ENCODE measurements around the gene CENPP.

DNA sequence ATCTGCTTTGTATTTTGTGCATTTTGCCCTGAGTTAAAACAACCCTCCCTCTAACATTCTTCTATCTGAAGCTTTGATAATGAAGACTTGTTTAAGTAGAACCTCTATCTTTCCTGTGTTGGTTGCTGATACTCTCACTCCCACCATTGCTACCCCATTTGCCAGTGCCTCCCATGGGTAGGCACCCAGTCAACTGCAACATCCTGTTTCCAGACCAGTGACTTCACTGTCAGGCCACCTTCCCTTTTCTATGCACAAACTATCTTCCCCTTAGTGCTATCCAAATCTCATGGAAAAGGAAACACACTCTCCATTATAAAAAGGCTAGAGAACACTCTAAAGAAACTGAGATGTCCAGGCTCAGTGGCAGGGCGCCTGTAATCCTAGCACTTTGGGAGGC lies 26.6 kb upstream of the CENPP start:
- TF ChIP-seq POLR2AphosphoS5 (IDR thresholded peaks at IDR 0.05; ENCODE audit: low read depth, low read length), result no peak
- TF ChIP-seq POLR2A (IDR thresholded peaks at IDR 0.05; ENCODE audit: low read depth, low read length), result no peak
- no peak for TF ChIP-seq TAF1 (IDR thresholded peaks at IDR 0.05; ENCODE audit: low read depth, low read length)
- TF ChIP-seq SPI1 (IDR thresholded peaks at IDR 0.05; ENCODE audit: low read depth, low read length), result no peak
